MV-4-11 (cell line): ENCODE data around the gene PRDM16.

Experiments
- DNase-seq: peaks from one replicate; lab custom pipeline; 2025; lab: John Stamatoyannopoulos, UW

Gene PRDM16

GRCh38 chr1:3398396-3399140, 329.6 kb downstream of the PRDM16 start:
- no peak for DNase-seq

GRCh38 chr1:3399732-3400131, 330.7 kb downstream of the PRDM16 start:
- DNase-seq = no peak

GRCh38 chr1:3401585-3402257, 332.7 kb downstream of the PRDM16 start:
- no peak for DNase-seq

GRCh38 chr1:3402258-3403010, 333.4 kb downstream of the PRDM16 start:
- no peak for DNase-seq

- no peak for DNase-seq
These were observed 334.0 kb downstream of the PRDM16 start for GRCh38 chr1:3403011-3403345.

GRCh38 chr1:3403388-3404231, 334.6 kb downstream of the PRDM16 start:
- DNase-seq = no peak

- no peak for DNase-seq
These were observed 335.3 kb downstream of the PRDM16 start for GRCh38 chr1:3404301-3404700.

- no peak for DNase-seq
These were observed 335.8 kb downstream of the PRDM16 start for GRCh38 chr1:3404801-3405200.

- DNase-seq = no peak
These were observed 336.5 kb downstream of the PRDM16 start for GRCh38 chr1:3405491-3405890.

- no peak for DNase-seq
These were observed 337.2 kb downstream of the PRDM16 start for GRCh38 chr1:3405974-3406867.

- no peak for DNase-seq
These were observed 338.0 kb downstream of the PRDM16 start for GRCh38 chr1:3407021-3407420.

- no peak for DNase-seq
These were observed 339.8 kb downstream of the PRDM16 start for GRCh38 chr1:3408751-3409266.

GRCh38 chr1:3409366-3410141, 340.6 kb downstream of the PRDM16 start:
- no peak for DNase-seq

- DNase-seq = no peak
These were observed 341.3 kb downstream of the PRDM16 start for GRCh38 chr1:3410142-3410925.

- no peak for DNase-seq
These were observed 342.8 kb downstream of the PRDM16 start for GRCh38 chr1:3411806-3412205.

- DNase-seq = no peak
These were observed 343.4 kb downstream of the PRDM16 start for GRCh38 chr1:3412376-3412775.

GRCh38 chr1:3413975-3414710, 345.1 kb downstream of the PRDM16 start:
- DNase-seq = no peak

- no peak for DNase-seq
These were observed 346.5 kb downstream of the PRDM16 start for GRCh38 chr1:3415260-3416090.
